DOHH2 (cell line): ENCODE data around the gene NAT10.
A peak's percentile ranks its signal among the peaks of the same experiment; 100 is the strongest.
"Not testable (repeated sequence)": the region's sequence is repeated elsewhere in the genome, so short reads cannot be mapped to it uniquely, and the experiment has no call there.

Experiments used
- H3F3A ChIP-seq: fragments of 200-600 bp; sonication (generic), shearing (Covaris generic); 2 replicates; pipeline ENCODE4 v1.6.0; 2016; ENCODE audit warnings: antibody characterized with exemption, mild to moderate bottlenecking; ENCODE audit not compliant: control insufficient read depth, insufficient read depth
- H3K27ac ChIP-seq: fragments of 200-600 bp; sonication (generic); 2 replicates; pipeline ENCODE4 v1.5.1; 2014; ENCODE audit warnings: low read depth, mild to moderate bottlenecking, low read length, moderate library complexity
- H3K27me3 ChIP-seq: fragments of 200-600 bp; sonication (generic); 2 replicates; pipeline ENCODE4 v1.6.1; 2014; ENCODE audit warnings: mild to moderate bottlenecking, low read length, mixed read lengths; ENCODE audit not compliant: control insufficient read depth
- H3K36me3 ChIP-seq: fragments of 200-600 bp; sonication (generic); 2 replicates; pipeline ENCODE4 v1.6.1; 2014; ENCODE audit warnings: mild to moderate bottlenecking, low read length, moderate library complexity, mixed read lengths; ENCODE audit not compliant: control insufficient read depth
- H3K4me1 ChIP-seq: fragments of 200-600 bp; sonication (generic); 2 replicates; pipeline ENCODE4 v1.6.1; 2014; ENCODE audit warnings: mild to moderate bottlenecking, low read length, mixed read lengths; ENCODE audit not compliant: control insufficient read depth
- H3K4me2 ChIP-seq: fragments of 200-600 bp; sonication (generic); 2 replicates; pipeline ENCODE4 v1.6.0; 2014; ENCODE audit warnings: mild to moderate bottlenecking, low read length, moderate library complexity
- H3K4me3 ChIP-seq: fragments of 200-600 bp; sonication (generic); 2 replicates; pipeline ENCODE4 v1.5.1; 2014; ENCODE audit warnings: mild to moderate bottlenecking, low read length, mixed read lengths
- H3K79me2 ChIP-seq: fragments of 200-600 bp; sonication (generic); 2 replicates; pipeline ENCODE4 v1.6.1; 2014; ENCODE audit warnings: mild to moderate bottlenecking, low read length, mixed read lengths; ENCODE audit not compliant: control insufficient read depth
- H3K9me2 ChIP-seq: fragments of 200-600 bp; sonication (generic); replicated peaks from 2 replicates; pipeline ENCODE4 v1.6.1; 2014; ENCODE audit warnings: mild to moderate bottlenecking, low read length, mixed read lengths; ENCODE audit not compliant: control insufficient read depth
- H3K9me3 ChIP-seq: fragments of 200-600 bp; sonication (generic); 2 replicates; pipeline ENCODE4 v1.6.1; 2014; ENCODE audit warnings: antibody characterized with exemption, low read length, mixed read lengths; ENCODE audit not compliant: control insufficient read depth, insufficient read depth
- H4K20me1 ChIP-seq: fragments of 200-600 bp; sonication (generic); 2 replicates; pipeline ENCODE4 v1.6.0; 2014; ENCODE audit warnings: low read depth, mild to moderate bottlenecking, antibody characterized with exemption, low read length, moderate library complexity; ENCODE audit not compliant: control insufficient read depth, insufficient read depth
- CTCF ChIP-seq: fragments of 200-600 bp; sonication (generic); IDR thresholded peaks from one replicate; pipeline ENCODE4 v1.5.1; 2014; ENCODE audit warnings: antibody characterized with exemption, mild to moderate bottlenecking, low read depth, low read length; ENCODE audit not compliant: poor library complexity, severe bottlenecking
- EZH2phosphoT487 ChIP-seq: fragments of 200-600 bp; sonication (generic); IDR thresholded peaks from 2 replicates; pipeline ENCODE4 v1.6.1; 2017; ENCODE audit warnings: borderline replicate concordance, mild to moderate bottlenecking, antibody characterized with exemption, low read length, moderate library complexity, mixed read lengths

NAT10 gene

GRCh38 chr11:34068111-34068510 lies 37.3 kb upstream of the NAT10 start:
- peaks cover 73% of the 10 kb centered on the region for H3K36me3 ChIP-seq
- no peaks in the 10 kb centered on the region for H3K9me3 ChIP-seq
- peaks cover 39% of the 10 kb centered on the region for H4K20me1 ChIP-seq
- H3K4me2 ChIP-seq = peak overlapping the region; percentile 53
- no peaks in the 10 kb centered on the region for H3K9me2 ChIP-seq
- peaks cover 36% of the 10 kb centered on the region for H3F3A ChIP-seq
- peak overlapping the region; percentile 54 for H3K27ac ChIP-seq
- H3K27me3 ChIP-seq = no peaks in the 10 kb centered on the region
- peaks cover 51% of the 10 kb centered on the region for H3K4me1 ChIP-seq
- TF ChIP-seq EZH2phosphoT487 (no peak), CTCF (no peak)
- no peak overlapping the region for H3K4me3 ChIP-seq
- peaks cover 100% of the 10 kb centered on the region for H3K79me2 ChIP-seq

- H3K9me3 ChIP-seq, H3K9me2 ChIP-seq, H3K4me3 ChIP-seq, H3K4me2 ChIP-seq, H3K27me3 ChIP-seq, H3K27ac ChIP-seq: not testable (repeated sequence)
- Histone ChIP-seq H3K4me1 (peaks cover 22% of the 10 kb centered on the region), H4K20me1 (peaks cover 35% of the 10 kb centered on the region), H3K36me3 (peaks cover 79% of the 10 kb centered on the region), H3K79me2 (peaks cover 97% of the 10 kb centered on the region), H3F3A (peaks cover 21% of the 10 kb centered on the region)
Measured at GRCh38 chr11:34071306-34071705, 34.1 kb upstream of the NAT10 start.

GRCh38 chr11:34072041-34072440 lies 33.4 kb upstream of the NAT10 start:
- TF ChIP-seq CTCF = no peak
- TF ChIP-seq EZH2phosphoT487 = no peak
- Histone ChIP-seq H3K9me3 (no peaks in the 10 kb centered on the region), H3K36me3 (peaks cover 85% of the 10 kb centered on the region), H3K4me2 (no peak overlapping the region), H3K4me1 (peaks cover 16% of the 10 kb centered on the region), H3F3A (peaks cover 18% of the 10 kb centered on the region), H3K4me3 (no peak overlapping the region), H4K20me1 (peaks cover 35% of the 10 kb centered on the region), H3K27ac (no peak overlapping the region), H3K79me2 (peaks cover 95% of the 10 kb centered on the region), H3K27me3 (no peaks in the 10 kb centered on the region), H3K9me2 (no peaks in the 10 kb centered on the region)

- H3K36me3 ChIP-seq = peaks cover 90% of the 10 kb centered on the region
- peaks cover 8% of the 10 kb centered on the region for H3K4me1 ChIP-seq
- peaks cover 33% of the 10 kb centered on the region for H4K20me1 ChIP-seq
- H3K27ac ChIP-seq = no peak overlapping the region
- H3K4me3 ChIP-seq = no peak overlapping the region
- H3K4me2 ChIP-seq = no peak overlapping the region
- TF ChIP-seq EZH2phosphoT487 = no peak
- TF ChIP-seq CTCF = no peak
- H3F3A ChIP-seq = peaks cover 23% of the 10 kb centered on the region
- peaks cover 95% of the 10 kb centered on the region for H3K79me2 ChIP-seq
- no peaks in the 10 kb centered on the region for H3K9me2 ChIP-seq
- H3K9me3 ChIP-seq = no peaks in the 10 kb centered on the region
- H3K27me3 ChIP-seq = no peaks in the 10 kb centered on the region
Measured at GRCh38 chr11:34072832-34073231, 32.6 kb upstream of the NAT10 start.
